Stimulated activated CD4-positive, alpha-beta T cell treated with anti-CD3 and anti-CD28 coated beads, Interleukin-1b, Interleukin-23, amount 100 ng/mL, for 1 hour (primary cell): ENCODE results near the gene MCF2L.
"Not testable (repeated sequence)": the region's sequence is repeated elsewhere in the genome, so short reads cannot be mapped to it uniquely, and the experiment has no call there.

Experiments used
- DNase-seq, 2 donors: peaks; one replicate each; pipeline ENCODE4 v3.0.0-alpha.2; 2020; ENCODE audit warnings: low read depth in 2 of 2

MCF2L gene

GRCh38 chr13:113065406-113066141 is 96.6 kb downstream of the MCF2L start:
- no peak for DNase-seq

GRCh38 chr13:113066142-113066455 is 97.1 kb downstream of the MCF2L start:
- DNase-seq: no peak

DNA sequence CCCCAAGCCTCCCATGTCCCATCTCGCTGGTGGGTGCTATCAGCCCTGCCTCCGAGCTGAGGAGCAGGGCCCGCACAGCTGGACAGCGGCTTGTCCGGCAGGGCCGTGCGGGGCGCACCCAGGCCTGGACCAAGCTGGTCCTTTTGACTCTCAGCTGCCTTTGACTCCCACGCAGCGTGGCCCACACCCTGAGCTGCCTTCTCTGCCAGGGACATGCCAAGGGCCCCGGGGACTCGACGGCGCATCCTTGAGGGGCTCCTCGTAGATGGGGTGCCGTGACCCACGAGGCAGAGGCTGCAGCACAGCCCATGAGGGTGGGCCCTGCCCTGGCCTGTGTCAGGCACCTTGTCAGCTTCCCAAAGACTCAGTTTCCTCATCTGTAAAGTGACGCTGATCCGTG is 97.7 kb downstream of the MCF2L start:
- no peak for DNase-seq

DNA sequence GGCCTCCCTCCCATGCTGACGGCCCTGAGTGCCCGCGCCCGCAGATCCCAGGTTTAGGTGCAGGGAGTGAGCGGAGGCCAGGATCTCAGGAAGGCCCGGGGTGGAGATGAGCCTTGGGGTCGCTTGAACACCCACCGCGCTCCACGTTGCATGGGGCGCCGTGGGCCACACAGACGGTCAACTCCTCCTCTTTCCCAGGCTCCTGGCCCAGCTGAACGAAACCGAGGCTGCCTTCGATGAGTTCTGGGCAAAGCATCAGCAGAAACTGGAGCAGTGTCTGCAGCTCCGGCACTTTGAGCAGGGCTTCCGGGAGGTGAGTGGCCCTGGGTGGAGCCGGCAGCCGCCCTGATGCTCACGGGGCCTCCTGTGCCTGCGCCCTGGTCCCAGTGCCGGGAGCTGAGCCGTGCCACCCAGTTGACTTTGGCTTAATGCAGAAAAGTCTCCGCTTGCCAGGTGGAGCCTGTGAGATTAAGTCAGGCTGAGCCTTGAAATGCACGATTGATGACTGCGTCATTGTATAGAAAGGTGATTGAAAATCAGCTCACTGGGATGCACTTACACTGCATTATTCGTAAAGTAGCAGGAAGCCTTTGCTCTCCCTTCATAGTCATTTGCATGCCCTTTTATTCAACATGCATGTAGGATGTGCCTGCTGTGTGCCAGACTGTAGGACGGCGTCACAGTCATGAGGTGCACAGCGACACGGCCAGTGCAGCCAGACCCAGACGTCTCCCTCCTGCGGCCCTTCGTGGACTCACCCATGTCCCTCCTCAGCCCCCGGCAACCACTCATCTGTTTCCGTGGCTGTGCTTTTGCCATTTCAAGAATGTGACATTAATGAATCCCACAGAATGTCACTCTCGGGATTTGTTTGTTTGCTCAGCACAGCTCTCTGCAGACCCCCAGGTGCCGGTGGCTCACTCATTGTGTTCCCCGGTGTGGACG is 101.1 kb downstream of the MCF2L start:
- DNase-seq: no peak

DNA sequence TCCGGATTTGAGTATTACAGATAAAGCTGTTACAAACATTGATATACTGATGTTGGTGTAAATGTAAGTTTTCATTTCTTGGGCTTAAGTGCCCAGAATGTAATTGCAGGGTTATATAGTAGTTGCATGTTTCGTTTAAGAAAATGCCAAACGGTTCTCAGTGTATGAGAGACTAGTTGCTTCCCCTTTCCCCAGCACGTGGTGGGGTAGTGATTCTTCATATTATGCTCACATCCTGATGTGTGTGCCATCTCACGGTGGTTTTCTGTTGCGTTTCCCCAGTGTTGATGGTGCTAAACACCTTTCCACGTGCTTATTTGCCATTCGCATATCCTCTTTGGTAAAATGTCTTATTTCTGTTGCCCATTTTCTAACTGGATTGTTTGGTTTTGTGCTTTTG is 101.8 kb downstream of the MCF2L start:
- DNase-seq: no peak

DNA sequence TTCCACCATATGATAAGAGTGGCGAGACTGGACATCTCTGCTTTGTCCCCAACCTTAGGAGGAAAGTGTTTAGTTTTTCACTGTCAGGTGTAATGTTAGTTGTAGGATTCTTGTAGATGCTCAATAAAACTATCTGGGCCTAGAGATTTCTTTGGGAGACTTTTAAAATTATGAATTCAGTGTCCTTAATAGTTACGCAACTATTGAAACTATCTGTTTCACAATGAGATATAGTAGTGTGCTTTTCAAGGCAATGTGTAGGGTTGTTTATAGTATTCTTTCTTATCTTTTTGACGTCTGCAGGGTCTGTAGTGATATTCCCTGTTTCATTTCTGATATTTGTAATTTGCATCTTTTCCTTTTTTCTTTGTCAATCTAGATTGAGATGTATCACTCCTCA is 103.4 kb downstream of the MCF2L start:
- no peak for DNase-seq

- DNase-seq: no peak
Measured at GRCh38 chr13:113073942-113074341, 104.9 kb downstream of the MCF2L start.

GRCh38 chr13:113074401-113074800 is 105.4 kb downstream of the MCF2L start:
- DNase-seq: no peak

DNA sequence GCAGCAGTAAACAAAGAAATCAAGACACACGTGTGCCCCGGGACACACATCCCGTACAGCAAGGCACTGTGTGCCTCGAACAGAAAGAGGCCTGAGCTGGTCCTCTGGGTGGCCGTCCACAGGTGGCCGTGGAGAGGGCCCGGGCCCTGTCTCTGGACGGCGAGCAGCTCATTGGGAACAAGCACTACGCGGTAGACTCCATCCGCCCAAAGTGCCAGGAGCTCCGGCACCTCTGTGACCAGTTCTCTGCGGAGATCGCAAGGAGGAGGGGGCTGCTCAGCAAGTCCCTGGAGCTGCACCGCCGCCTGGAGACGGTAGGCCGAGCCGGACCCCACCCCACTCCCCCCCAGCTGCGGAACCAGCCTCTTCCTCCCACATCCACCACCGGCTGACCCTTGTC is 105.9 kb downstream of the MCF2L start:
- no peak for DNase-seq

DNA sequence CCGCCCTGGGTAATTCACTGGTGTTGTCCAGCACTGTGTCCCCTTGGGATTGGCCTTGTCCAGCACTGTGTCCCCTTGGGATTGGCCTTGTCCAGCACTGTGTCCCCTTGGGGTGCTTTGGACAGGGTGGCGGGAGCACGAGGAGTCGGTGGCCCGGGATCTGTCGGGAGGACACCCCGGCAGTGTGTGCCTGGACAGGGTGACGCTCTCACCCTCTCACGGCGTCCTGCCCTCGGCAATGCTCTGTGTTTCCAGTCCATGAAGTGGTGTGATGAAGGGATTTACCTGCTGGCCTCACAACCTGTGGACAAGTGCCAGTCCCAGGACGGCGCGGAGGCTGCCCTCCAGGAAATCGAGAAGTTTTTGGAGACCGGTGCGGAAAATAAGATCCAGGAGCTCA is 106.7 kb downstream of the MCF2L start:
- DNase-seq: no peak

DNA sequence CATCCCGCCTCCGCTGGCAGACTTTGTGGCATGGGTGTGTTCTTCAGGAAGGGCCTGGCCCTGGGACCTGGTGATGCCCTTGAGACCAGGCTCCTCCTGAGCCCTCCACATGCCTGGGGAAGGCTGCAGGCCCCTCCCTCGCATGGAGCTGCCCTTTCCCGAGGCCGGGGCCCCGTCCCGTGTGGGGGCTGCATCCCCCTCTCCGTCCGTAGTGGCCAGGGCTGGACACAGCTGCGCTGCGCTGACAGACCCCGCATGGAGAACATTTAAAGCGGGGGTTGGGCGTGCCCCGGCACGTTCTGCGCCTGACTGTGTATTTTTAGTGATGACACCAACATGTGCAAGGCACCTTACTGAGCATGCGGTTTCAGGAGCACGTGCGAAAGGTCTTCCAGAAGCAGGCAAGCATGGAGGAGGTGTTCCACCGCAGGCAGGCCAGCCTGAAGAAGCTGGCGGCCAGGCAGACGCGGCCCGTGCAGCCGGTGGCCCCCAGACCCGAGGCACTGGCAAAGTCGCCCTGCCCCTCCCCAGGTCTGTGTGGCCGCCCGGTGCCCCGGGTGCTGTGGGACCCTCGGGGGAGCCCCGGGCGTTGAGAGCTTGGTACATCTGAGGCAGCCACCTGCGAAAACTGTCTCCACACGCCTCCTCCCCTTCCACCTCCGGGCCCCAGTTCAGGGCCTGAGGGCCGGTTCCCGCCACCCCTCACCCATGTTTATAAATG is 107.8 kb downstream of the MCF2L start:
- no peak for DNase-seq

GRCh38 chr13:113077566-113077952 is 108.5 kb downstream of the MCF2L start:
- DNase-seq: no peak

DNA sequence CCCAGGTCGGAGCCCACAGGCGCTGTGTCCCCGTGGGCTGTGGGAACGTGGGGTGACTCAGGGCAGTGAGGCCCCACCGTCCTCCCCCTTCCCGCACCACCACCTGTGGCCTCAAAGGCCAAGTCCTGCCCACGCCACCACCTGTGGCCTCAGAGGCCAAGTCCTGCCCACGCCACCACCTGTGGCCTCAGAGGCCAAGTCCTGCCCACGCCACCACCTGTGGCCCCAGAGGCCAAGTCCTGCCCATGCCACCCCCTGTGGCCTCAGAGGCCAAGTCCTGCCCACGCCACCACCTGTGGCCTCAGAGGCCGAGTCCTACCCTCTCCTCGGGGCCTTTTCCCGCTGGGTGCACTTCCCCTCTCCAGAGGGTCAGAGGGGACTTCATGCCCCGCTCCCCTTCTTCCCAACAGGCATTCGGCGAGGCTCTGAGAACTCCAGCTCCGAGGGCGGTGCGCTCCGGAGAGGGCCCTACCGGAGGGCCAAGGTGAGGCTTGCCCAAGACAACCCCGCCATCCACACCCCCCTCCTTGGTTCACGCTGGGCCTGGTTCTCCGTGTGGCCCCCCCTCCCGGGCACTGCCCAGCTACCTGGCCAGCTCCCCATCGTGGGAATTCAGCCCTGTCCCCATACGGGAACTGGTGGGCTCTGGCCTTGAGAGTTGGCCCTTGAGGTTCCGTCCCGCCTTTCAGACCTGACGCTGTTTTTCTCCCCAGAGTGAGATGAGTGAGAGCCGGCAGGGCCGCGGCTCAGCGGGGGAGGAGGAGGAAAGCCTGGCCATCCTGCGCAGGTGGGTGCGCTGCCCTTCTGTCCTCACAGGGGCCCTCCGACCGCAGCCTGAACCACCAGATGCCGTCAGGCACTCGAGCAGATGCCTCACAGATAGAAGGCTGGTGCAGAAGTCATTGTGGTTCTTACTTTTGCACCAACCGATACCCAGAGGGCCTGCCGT is 109.2 kb downstream of the MCF2L start:
- no peak for DNase-seq

DNA sequence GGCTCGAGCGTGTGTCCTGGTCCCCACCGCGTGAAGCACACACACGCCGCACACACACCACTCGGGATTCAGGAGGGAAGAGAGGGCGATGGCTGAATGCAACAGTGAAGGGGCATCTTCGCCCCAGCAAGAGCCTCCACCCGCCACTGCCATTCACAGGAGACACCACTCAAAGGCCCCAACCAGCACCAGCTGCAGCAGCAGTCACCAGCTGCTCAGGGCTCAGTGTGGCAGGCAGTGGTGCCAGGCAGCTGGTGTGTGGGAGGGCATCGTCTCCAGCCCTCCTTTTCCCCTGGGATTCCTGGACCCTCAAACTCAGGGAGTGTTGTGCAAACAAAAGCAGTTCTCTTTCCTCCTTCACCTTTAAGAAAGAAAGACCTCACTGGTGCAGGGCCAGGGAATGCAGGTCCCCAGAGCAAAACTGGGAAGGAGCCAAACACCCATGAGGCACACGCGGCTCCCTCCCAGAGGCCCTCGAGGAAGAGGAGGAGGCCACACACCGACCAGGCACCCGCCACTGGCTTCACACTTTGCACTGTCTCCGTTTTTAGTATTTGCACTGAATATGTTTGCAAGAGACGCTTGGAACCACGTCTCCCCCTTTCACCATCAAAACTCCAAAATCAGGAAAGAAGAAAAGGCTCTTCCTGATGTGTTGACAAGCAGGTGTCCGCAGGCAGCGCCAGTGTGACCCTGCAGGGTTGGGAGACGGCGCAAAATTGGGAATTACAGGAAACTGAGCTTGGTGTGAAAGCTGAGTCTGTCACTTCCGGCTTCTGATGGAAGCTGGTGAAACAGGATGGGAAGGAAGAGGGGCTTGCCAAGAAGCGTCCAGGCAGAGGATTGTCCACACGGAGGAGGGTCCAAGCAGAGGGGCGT is 110.1 kb downstream of the MCF2L start:
- DNase-seq: no peak

- DNase-seq: not testable (repeated sequence)
Measured at GRCh38 chr13:113079781-113080080, 110.7 kb downstream of the MCF2L start.

GRCh38 chr13:113080361-113080831 is 111.4 kb downstream of the MCF2L start:
- DNase-seq: no peak

DNA sequence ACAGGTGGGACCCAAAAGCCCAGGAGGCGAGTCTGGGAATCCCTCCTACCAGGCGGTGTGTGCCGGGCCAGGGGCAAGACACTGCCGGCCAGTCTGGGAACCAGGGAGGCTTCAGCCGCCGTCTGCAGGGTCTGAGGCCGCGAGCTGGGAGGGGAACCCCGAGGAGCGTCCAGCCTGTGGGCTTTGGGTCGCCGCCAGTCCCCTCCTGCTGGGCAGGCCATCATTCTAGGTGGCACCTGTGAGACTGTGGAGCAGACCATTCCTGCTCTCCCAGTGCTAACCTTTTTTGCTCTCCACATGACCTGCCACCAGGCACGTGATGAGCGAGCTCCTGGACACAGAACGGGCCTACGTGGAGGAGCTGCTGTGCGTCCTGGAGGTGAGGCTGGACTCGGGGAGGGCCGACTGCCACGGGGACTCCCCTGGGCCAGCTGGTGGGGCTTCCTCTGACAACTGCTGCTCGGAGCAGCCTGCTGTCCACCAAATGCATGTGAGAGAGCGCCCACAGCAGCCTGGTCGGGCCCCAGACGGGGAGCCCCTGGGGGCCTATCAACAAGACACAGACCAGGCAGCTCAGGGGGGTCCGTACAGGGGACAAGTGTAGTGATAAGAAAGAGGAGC is 112.0 kb downstream of the MCF2L start:
- DNase-seq: no peak

DNA sequence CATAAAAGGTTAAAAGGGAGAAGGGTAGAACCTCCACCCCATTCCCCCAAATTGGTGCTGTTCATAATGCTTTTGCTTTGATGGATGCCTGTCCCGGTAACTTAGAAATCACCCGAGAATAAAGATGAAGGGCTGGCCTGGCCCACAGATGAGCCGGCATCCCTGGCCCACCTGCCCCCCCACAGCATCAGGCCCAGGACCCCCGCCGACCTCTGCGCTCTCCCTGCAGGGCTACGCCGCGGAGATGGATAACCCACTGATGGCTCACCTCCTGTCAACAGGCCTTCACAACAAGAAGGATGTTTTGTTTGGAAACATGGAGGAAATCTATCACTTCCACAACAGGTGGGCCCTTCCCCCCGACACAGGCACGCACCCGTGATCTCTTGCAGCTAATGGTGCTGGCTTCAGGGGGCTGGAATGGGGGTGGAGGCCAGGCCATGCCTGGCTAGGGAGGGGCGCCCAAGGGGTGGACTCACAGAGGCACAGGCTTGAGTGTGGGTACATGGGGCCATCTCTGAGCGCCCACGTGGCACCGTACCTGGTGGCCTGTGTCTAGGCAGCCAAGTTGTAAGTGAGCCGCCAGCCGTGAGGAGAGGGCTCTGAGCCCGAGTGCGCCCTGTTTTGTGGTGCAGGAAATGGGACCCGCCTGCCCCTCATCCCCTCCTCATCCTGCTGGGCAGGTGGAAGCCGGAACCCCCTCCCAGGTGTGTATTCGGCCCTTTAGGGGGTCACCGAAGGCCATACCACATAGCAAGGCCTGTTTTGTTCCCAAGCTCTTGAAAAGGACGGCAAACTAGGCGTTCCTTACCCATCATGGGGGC is 113.4 kb downstream of the MCF2L start:
- DNase-seq: no peak

DNA sequence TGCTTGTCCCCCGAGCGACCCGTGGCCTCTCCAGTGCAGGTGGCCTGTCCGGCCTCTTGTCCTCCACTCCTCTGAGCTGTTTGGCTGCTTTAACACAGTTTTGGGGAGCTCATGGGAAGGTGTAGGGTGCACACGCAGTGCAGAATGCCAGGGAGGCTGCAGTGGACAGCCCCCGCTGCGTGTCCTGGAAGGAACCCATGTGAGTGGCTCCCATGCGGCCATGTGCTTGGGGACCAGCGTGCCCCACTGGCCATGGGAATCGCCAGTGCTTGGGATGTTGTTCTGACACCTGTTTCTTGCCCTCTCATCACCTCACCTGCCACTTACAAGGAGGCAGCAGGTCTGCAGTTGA is 114.0 kb downstream of the MCF2L start:
- no peak for DNase-seq
